Activated CD8-positive, alpha-beta memory T cell treated with anti-CD3 and anti-CD28 coated beads, Interleukin-2, amount 50 U/mL, for 24 hours (primary cell): ENCODE measurements around the gene RGPD3.
"Not testable (repeated sequence)": the region's sequence is repeated elsewhere in the genome, so short reads cannot be mapped to it uniquely, and the experiment has no call there.

ENCODE experiments used
- DNase-seq: peaks from one replicate; pipeline ENCODE4 v3.0.0-alpha.2; 2020; ENCODE audit errors: extremely low read depth

The RGPD3 gene

DNA sequence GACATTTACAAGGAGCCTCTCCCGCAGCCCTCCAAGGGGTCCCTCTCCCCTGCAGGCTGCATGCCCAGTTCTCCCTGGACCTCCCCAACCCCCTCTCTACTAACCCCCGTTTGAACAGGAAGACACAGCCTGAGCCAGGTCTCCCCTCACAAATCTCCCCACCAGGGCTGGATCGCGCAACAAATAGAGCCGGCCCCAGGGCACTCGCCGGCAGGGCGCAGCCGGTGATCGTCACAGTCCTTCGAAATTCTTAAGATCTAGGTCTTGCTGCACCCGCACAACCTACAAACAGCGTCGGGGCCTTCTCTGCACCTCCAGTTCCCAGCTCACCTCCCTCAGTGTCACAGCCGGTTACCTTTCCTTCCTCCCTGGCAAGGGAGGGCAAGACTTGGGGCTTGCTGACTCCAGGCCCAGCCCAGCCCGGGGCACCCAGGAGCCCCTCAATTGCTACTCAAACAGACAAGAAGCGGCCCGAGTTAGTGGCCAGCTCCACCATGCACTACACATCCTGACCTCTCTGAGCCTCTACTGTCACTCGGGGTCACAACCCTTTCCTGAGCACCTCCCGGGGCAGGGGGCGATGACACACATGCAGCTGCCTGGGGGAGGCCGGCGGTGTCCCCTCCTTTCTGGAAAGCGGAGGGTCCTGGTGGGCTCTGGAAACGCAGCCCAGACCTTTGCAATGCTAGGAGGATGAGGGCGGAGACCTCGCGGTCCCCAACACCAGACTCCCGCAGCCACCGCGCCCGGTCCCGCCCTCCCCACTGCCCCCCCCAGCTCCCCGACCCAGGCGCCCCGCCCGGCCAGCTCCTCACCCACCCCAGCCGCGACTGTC, 18.6 kb upstream of the RGPD3 start, which contains the start of gene CD8B2:
CD8B2 (plus strand) TSS at position 814 of the 835 bp plus-strand sequence. CDS start 63 bp downstream, outside the sequence.
- not testable (repeated sequence) for DNase-seq

DNA sequence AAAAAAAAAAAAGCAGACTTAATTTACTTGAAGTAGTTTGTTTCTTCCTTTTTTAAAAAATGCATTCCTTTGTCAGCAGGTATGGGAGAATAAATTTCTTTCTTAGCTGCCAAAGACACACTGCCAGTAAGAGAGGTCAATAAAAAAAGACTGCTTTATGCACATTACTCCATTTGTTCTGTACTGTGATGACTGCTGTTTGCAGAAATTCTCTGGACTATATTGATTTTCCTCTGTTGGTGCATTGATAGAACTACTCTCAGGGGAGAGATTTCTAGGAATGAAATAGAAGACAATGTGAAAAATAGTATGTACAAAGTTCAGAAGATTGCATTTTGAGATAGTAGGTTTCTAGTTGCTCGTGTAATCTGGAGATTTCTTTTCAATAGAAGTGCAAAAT, 11.3 kb upstream of the RGPD3 start:
- DNase-seq, result not testable (repeated sequence)

DNA sequence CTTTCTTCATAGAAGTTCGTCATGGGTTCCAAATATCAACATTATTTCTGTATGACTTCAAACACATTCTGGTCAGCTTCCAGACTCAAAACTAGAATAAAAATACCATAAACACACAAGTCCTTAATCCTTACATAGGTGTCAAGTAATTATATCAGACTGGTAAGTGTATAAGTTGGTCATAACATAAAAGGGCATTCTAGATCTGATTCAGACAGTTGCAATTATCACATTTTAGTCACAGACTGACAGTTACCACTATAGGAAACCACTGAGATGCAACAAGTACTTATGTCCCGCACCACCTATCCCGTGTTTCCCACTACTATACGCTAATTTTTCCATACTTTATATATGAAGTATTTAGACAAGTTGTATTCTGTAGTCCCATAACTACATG, 9.4 kb upstream of the RGPD3 start:
- DNase-seq, result not testable (repeated sequence)

DNA sequence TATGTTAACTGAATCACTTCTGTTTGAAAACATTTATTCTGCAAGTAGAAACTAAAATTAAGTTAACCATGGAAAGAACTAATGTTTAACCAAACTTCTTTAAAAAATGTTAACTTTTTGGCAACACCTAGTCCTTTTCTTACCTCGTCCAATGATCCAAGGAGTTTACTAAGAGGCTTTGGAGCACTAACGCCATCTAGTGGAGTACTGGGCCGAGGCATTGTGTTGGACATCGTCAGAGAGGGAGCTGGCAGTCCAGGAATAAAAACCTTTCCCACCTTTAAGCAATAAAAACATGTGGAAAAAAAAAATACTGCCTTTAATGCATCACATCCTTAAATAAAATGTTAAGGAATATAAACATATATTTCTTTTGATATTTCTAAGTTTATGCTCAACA, 2.4 kb upstream of the RGPD3 start:
- peak; percentile 4 for DNase-seq

DNA sequence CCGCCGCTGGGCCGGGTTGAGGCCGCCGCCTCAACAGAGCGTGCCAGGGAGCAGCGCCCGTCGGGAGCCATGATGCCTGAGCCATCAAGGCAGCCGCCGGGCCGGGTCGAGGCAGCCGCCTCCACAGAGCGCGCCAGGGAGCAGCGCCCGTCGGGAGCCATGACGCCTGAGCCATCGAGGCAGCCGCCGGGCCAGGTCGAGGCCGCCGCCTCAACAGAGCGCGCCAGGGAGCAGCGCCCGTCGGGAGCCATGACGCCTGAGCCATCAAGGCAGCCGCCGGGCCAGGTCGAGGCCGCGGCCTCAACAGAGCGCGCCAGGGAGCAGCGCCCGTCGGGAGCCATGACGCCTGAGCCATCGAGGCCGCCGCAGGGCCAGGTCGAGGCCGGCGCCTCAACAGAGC, 697 bp downstream of the RGPD3 start:
- not testable (repeated sequence) for DNase-seq

DNA sequence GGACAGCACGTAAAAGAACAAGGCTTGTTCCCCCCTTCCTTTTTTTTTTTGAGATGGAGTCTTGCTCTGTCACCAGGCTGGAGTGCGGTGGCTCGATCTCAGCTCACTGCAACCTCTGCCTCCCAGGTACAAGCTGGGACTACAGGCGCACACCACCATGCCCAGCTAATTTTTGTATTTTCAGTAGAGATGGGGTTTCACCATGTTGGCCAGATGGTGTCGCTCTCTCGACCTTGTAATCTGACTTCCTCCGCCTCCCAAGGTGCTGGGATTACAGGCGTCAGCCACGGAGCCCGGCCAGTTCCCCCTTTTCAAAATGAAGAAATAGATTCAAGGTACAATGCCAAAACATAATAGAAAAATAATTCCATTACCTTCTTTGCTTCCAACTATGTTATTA, 6.3 kb downstream of the RGPD3 start:
- DNase-seq, result not testable (repeated sequence)

DNA sequence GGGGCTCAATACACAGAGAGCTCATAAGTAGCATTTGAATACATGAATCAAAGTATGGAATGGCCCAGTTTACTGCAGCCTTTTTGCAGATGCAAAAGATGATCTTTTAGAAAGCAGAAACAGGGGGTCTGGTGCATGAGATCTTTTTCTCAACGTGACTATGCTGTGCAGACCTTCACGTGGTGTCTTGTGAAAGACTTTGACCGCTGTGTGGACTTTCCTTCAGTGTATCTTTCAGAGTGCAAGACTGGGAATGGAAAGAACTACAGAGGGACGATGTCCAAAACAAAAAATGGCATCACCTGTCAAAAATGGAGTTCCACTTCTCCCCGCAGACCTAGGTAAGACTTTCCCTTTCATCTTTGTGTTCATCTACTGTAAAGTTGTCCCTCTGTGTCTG, 77.5 kb downstream of the RGPD3 start:
- not testable (repeated sequence) for DNase-seq

DNA sequence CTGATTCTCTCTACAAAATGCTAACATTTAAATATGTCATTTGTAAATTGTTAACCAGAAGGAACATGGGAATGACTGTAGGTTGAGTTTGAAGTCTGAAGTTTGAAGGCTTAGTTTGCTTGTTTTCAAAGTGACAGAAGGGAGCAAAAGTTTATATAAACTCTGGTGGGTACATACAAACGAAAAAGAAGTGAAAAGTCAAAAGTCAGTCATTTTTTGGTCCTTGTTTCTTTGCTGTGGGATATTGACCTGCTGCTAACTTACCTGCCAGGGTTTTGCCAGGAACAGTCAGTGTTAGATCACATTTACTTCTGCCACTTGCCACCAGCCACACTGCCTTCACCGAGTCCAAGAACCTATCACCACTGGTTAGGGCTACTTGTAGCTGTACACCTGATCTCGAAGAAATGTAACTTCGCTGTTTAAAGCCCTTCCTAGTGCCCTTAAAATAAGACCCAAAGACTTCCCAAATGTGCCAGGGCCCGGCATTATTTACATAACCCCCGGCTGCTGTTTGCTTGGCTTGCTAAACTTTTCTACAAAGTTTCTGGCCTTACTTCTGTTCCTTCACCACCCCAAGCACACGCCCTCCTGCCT, 79.3 kb downstream of the RGPD3 start:
- DNase-seq, result not testable (repeated sequence)

DNA sequence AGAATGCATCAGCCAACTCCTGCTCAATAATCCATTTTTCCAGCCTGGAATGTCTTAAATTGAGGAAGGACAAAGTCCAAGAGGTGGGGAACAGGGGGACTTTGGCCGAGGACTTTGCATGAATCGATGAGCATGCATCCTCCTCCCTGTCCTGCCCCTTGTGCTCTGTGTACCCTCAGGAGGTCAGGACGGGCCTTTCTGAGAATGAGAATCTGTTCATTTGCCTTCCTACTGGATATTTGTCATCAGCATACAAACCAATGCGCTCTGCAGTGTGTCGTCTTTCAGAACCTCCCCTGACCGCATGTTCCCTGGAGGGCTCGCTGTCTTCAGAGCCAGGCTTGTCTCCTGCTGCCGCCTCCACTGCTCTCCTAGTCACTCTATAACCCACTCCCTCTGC, 83.7 kb downstream of the RGPD3 start:
- not testable (repeated sequence) for DNase-seq

DNA sequence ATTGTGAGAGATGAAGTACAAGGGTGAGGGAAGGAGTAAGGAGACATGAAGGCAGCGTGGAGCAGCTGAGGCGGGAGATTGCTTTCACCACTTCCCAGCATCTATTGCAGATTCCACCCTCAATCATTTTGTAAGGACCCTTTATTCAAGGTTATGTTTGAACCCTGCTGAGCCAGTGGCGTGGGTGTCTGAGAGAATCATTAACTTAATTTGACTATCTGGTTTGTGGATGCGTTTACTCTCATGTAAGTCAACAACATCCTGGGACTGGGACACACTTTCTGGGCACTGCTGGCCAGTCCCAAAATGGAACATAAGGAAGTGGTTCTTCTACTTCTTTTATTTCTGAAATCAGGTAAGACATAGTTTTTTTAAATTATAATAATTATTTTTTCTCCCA, 86.3 kb downstream of the RGPD3 start:
- not testable (repeated sequence) for DNase-seq

DNA sequence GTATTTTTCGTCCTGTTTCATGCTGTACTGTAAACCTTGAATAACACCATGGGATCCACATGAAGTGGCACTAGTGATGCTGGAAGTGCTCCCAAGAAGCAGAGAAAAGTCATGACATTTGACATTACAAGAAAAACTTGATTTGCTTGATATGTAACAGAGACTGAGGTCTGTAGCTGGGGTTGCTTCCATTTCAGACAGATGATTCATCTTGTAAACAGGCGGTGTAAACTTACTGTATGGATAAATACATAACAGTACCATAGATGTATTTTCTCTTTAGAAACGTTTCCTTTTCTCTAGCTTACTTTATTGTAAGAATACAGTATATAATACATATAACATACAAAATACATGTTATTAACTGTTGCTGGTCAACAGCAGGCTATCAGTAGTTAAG, 88.6 kb downstream of the RGPD3 start:
- not testable (repeated sequence) for DNase-seq

DNA sequence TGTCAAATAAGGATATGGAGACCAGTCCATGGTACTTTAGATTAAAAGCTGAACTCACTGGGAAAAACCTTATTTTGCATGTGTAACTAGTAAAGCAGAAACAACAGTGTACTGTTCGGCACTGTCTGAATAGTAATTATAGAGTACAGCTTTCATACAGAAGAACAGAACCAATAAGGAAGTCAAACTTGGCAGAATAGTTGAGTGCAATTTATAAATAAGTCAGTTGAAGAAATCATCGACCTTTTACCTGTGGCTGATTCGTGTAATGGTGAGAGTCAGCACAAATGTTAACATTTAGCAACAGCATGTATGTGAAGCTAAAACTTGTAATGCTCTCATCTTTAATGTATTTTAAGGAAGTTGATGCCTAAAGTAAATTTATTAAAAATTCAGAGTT, 99.0 kb downstream of the RGPD3 start:
- not testable (repeated sequence) for DNase-seq

DNA sequence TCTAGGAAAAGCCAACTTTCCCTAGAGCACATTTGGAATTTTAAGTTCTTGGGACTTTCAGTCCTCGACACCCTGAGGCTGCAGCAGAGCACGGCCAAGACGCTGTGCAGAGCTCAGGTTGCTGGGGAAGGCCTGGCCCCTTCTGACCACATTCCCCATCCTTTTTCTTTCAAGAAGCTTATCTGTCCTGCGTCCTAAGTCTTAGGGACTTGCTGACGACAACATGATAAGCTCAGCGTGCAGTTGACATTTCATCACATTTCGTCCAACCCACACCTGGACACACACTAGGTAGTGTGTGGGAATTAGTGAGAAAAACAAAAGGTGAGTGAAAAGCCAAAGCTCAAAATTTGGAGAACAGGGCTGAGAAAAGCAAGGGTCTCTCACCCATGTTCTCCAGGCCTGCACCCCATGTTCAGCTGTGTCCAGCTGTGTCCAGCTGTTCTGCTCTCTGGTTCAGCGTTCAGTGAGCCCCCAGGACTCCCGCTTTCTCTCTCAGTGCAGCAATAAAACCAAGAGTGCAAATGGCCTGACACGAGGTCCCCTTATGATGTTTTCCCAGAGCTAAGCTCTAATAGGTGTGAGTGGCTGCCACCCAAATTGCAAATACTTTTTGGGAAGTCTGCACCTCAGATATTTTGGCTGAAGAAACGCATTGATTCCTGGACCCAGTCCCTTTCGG, 101.9 kb downstream of the RGPD3 start:
- no peak for DNase-seq

DNA sequence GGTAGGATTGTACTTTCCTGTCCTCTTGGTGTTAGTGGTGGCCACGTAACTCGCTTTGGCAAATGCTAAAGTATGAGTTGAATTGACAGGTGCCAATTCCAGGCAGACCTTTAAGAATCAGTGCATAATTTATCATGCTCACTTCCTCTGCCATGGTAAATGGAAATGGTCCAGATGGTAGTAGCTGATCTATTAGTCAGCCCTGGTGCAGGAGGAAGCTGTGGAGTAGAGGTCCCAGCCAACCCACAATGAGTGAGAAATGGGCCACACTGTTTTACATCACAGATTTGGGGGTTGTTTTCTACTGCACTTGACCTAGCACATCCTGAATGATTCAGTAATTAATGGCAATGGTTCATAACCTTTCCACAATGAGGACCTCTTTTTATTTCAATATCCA, 104.4 kb downstream of the RGPD3 start:
- no peak for DNase-seq

DNA sequence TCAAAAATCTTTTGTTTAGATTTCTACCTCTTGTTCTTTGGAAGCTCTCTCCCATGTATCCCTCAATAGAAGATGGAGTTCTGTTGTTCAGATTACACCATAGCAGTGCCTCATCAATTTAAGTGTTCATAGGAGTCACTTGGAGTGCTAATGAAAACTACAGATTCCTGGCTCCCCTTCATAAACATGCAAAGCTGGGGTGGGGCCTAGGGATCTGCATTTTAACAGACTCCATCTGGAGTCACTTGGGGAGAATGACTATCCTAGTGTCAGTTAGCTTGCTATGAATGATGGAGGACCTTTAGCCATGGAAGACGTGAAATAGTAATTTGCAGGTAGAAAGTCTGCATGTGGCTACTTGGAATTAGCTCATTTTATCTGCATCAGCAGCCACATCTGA, 105.4 kb downstream of the RGPD3 start:
- DNase-seq, result no peak

DNA sequence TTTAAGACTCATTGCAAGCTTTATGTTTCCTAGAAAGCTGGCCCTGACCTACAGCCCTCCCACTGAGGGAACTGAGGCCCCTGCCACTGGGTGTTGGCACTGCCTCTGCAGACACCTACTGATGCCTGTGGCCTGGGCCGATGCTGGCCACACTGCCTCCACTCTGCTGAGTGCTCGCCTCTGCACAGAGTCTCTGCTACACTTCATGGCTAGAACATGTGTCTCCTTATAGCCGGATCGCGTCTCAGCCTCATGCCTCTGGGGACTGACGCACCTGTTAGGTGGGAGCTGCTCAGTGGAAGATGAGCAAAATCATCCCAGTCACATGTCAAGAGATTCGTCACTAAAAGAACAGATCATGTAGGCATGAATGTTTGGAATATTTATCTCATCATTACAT, 108.7 kb downstream of the RGPD3 start:
- DNase-seq, result no peak

DNA sequence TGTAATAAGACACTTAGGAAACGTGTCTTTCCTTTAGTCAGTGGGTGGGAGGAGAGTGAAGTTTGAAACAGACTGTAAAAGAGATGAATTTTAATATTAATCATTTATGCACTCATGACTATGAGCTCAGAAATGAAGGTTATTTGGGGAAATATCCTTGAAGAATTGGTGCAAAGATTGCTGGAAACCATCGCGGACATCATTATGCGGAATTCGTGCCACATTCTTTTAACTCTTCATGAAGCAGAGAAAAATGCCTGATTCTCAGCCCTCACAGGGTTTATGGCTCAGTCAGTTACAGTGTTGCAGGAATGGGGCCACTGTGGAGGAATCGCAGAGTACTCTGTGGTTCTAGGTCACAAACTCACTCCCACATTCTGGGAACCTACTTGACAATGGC, 109.7 kb downstream of the RGPD3 start:
- no peak for DNase-seq

DNA sequence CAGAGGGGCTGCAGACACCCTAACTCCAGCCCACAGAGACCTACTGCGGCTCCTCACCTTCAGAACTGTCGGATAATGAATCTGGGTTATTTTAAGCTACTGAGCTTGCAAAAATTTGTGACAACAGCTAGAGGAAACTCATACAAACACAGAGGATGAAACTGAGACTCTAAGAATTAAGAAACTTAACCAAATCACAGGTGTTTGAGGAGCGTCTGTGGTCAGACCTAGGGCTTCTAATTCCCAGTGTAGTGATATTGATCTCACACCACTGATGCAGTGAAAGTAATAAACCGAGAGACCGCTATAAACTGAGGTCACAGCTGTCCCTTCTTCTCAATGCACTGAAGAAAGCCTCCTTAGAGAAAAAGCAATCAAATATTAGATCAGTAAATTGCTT, 110.1 kb downstream of the RGPD3 start:
- DNase-seq, result no peak

DNA sequence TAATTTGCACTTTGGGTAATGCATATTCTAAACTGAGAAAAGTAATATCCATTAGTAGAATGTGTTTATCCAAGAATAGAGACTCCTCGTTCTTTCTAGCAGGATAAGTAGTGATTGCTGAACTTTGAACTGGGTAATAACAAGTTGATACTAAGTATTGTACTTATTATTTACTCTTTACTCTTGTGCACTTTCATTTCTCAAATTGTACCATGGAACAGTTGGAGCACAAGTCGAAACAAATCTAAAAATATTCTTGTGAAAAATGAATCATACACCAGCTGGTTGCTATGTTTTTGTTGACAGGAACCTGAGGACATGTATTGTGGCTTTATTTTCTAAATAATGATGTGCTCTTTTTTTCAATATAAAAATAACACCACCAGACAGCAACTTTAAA, 111.9 kb downstream of the RGPD3 start:
- no peak for DNase-seq

DNA sequence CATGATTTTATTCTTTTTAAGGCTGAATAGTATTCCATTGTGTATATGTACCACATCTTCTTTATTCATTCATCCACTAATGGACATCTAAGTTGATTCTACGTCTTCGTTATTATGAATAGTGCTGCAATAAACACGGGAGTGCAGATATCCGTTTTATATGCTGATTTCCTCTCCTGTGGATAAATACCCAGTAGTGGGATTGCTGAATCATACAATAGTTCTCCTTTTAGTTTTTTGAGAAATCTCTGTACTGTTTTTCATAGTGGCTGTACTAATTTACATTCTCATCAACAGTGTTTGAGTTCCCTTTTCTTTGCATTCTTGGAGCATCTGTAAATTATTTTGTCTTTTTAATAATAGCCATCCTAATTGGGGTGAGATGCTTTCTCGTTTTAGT, 114.5 kb downstream of the RGPD3 start:
- no peak for DNase-seq

DNA sequence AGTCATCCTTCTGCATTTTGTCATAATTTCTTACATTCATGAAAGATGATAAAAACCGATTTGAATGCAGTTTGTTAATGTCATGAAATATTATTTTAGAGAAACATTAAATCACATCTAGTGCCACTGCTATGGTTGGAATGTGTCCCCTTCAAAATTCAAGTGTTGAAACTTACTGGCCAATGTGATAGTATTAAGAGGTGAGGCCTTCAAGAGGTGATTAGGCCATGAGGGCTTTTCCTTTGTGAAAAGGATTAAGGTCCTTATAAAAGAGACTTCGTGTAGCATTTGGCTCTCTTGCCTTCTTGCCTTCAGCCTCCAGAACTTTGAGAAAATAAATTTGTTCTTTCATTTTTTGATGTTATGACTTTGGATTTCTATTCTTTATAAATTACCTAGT, 117.2 kb downstream of the RGPD3 start:
- DNase-seq, result no peak

DNA sequence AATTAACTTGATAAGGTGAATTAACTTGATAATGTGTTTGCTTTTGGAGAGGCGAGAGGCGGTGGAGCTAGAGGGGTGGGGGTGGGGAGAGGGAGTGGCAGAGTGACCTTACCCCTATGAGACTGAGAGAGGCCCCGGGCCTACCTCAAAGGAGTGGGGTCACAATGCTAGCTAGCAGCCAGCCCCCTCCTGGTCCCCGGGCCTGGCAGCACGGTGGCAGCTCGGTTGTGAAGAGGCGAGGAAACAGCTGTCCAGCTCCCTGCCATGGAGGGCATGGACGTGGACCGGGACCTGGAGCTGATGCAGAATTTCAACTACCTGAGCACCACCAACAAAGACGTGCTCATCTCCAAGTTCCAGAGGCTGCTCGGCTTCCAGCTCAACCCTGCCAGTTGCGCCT, 123.9 kb downstream of the RGPD3 start:
- no peak for DNase-seq

DNA sequence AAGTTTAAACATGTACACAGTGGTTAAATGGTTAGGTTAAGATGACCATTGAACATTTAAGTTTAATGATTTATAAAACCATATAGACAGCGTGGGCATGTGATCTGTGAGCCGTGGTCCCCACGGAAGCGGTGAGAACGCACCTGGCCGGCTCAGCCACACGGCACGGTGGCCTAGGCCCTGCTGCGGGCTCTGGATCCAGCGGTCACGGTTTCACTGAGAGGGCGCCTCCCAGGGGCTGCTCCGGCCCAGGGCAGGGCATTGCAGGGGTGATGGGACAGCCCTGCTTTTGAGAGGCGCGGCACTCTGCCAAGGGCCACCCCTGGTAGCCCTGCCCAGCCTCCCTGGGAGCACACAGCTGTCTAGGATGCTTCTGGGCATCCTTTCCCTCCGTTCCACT, 124.9 kb downstream of the RGPD3 start:
- DNase-seq, result no peak
